ENCODE data around the gene TDRD9. TPM values are rescaled to one million over a fixed set of nuclear protein-coding genes. Genes with fewer than 3 reads are reported as not detected.

The TDRD9 gene
- total and polyA plus RNA-seq, 2 of the 4 experiments (the other 2 are of a cell fraction), result 0.07 to 0.18 TPM

DNA sequence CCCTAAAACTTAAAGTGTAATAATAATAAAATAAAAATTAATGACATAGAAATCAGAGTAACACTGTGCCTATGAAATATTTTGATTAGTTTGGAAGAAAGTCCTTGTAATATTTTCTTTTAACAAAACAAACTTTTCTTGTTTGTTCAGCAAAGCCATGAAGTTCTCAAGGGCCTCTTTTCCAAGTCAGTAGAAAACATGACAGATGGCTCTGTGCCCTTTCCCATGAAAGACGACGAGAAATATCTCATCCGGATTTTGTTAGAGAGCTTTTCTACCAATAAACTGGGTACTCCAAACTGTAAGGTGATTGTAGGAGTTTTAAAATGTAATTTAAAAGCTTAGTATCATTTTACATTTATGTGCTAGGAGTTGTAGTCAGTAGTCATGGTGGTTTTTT lies 102.7 kb downstream of the TDRD9 start:
- no peaks in the 10 kb centered on the region for H4K20me1 ChIP-seq (ENCODE audit: insufficient read depth, low read length)
- H3K14ac ChIP-seq (replicated peaks; ENCODE audit: low read depth, low read length), result no peak overlapping the region
- H3K4ac ChIP-seq (ENCODE audit: low read depth, low read length), result no peak overlapping the region
- intact Hi-C loops (cut with micrococcal nuclease), result no loop called here
- no peak for ATAC-seq (ENCODE audit: low read depth)
- no peak overlapping the region for H2BK15ac ChIP-seq (ENCODE audit: low read depth, low read length)
- no peak overlapping the region for H3K56ac ChIP-seq (ENCODE audit: extremely low read depth, insufficient read depth, low read length)
- H2AK5ac ChIP-seq (ENCODE audit: low read depth, low read length), result no peak overlapping the region
- H2AK9ac ChIP-seq (replicated peaks; ENCODE audit: low read depth, low read length, poor library complexity), result no peak overlapping the region
- H3K9me1 ChIP-seq (ENCODE audit: insufficient read depth, low read length), result no peaks in the 10 kb centered on the region
- dilution Hi-C loops (cut with HindIII; ENCODE audit: low sequenced_read_pairs, unreplicated experiment), result no loop called here
- no peaks in the 10 kb centered on the region for H3K27me3 ChIP-seq (ENCODE audit: control insufficient read depth, insufficient read depth, low read length)
- no peaks in the 10 kb centered on the region for H3K9me3 ChIP-seq (ENCODE audit: control insufficient read depth, insufficient read depth, low read length)
- H2BK5ac ChIP-seq (ENCODE audit: low read depth, low read length, poor library complexity, severe bottlenecking), result no peak overlapping the region
- H3K79me1 ChIP-seq (ENCODE audit: low read depth in 1 of 2, low read length in 2 of 2), result no peaks in the 10 kb centered on the region
- no peak overlapping the region for H3K9ac ChIP-seq (ENCODE audit: low read depth, low read length)
- in situ Hi-C loops (cut with MboI; ENCODE audit: low sequenced_read_pairs), result no loop called here
- WGBS, 2 experiments (ENCODE audit: extremely low coverage in 2 of 2, insufficient read length in 1 of 2), result no CpG with 5 or more reads among the region's 3 CpGs
- H4K91ac ChIP-seq (ENCODE audit: insufficient read depth, low read depth, low read length), result no peak overlapping the region
- DNase-seq, result no peak
- no TSS peak for BruUV-seq (replicated peaks)
- no peak overlapping the region for H2AFZ ChIP-seq (replicated peaks; ENCODE audit: low read length, poor library complexity)
- H3K23ac ChIP-seq (ENCODE audit: low read depth, low read length), result no peak overlapping the region
- H3K36me3 ChIP-seq (ENCODE audit: control insufficient read depth, insufficient read depth, low read length), result no peaks in the 10 kb centered on the region
- H3K4me2 ChIP-seq (ENCODE audit: low read depth, low read length), result no peak overlapping the region
- H3K4me1 ChIP-seq (ENCODE audit: control insufficient read depth, insufficient read depth, low read length), result no peaks in the 10 kb centered on the region
- H2BK20ac ChIP-seq (ENCODE audit: low read depth, low read length), result no peak overlapping the region
- H3K4me3 ChIP-seq (ENCODE audit: insufficient read depth, low read depth, low read length), result no peak overlapping the region
- H3K27ac ChIP-seq (ENCODE audit: insufficient read depth, low read length), result no peak overlapping the region
- no peak overlapping the region for H4K8ac ChIP-seq (ENCODE audit: low read depth in 2 of 2, low read length in 2 of 2)
- POLR2A ChIA-PET (ENCODE audit: unreplicated experiment), result no interaction called here
- TF ChIP-seq, protein P1, sequence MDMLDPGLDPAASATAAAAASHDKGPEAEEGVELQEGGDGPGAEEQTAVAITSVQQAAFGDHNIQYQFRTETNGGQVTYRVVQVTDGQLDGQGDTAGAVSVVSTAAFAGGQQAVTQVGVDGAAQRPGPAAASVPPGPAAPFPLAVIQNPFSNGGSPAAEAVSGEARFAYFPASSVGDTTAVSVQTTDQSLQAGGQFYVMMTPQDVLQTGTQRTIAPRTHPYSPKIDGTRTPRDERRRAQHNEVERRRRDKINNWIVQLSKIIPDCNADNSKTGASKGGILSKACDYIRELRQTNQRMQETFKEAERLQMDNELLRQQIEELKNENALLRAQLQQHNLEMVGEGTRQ (IDR thresholded peaks at IDR 0.05; ENCODE audit: low read depth, low read length), result no peak
- TF ChIP-seq, protein P2, sequence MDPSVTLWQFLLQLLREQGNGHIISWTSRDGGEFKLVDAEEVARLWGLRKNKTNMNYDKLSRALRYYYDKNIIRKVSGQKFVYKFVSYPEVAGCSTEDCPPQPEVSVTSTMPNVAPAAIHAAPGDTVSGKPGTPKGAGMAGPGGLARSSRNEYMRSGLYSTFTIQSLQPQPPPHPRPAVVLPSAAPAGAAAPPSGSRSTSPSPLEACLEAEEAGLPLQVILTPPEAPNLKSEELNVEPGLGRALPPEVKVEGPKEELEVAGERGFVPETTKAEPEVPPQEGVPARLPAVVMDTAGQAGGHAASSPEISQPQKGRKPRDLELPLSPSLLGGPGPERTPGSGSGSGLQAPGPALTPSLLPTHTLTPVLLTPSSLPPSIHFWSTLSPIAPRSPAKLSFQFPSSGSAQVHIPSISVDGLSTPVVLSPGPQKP (IDR thresholded peaks at IDR 0.05; ENCODE audit: borderline replicate concordance, low read depth, low read length), result no peak
- TF ChIP-seq FOS (IDR thresholded peaks at IDR 0.05; ENCODE audit: low read depth, low read length), result no peak
- TF ChIP-seq CEBPB (IDR thresholded peaks at IDR 0.05; ENCODE audit: low read depth, low read length), result no peak
- no peak for TF ChIP-seq BHLHE40 (IDR thresholded peaks at IDR 0.05; ENCODE audit: low read depth, low read length)
- TF ChIP-seq MXI1 (IDR thresholded peaks at IDR 0.05; ENCODE audit: borderline replicate concordance, low read depth, low read length), result no peak
- no peak for TF ChIP-seq RAD21 (IDR thresholded peaks at IDR 0.05; ENCODE audit: low read length)
- no peak for TF ChIP-seq MAFK (IDR thresholded peaks at IDR 0.05; ENCODE audit: low read depth, low read length)
- TF ChIP-seq MAZ (IDR thresholded peaks at IDR 0.05; ENCODE audit: borderline replicate concordance, low read depth, low read length), result no peak
- TF ChIP-seq, protein P3, sequence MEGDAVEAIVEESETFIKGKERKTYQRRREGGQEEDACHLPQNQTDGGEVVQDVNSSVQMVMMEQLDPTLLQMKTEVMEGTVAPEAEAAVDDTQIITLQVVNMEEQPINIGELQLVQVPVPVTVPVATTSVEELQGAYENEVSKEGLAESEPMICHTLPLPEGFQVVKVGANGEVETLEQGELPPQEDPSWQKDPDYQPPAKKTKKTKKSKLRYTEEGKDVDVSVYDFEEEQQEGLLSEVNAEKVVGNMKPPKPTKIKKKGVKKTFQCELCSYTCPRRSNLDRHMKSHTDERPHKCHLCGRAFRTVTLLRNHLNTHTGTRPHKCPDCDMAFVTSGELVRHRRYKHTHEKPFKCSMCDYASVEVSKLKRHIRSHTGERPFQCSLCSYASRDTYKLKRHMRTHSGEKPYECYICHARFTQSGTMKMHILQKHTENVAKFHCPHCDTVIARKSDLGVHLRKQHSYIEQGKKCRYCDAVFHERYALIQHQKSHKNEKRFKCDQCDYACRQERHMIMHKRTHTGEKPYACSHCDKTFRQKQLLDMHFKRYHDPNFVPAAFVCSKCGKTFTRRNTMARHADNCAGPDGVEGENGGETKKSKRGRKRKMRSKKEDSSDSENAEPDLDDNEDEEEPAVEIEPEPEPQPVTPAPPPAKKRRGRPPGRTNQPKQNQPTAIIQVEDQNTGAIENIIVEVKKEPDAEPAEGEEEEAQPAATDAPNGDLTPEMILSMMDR (conservative IDR thresholded peaks at IDR 0.05; ENCODE audit: low read depth, low read length), result no peak
- no peak for TF ChIP-seq NFE2L2 (IDR thresholded peaks at IDR 0.05; ENCODE audit: low read depth, low read length)
- TF ChIP-seq RFX5 (IDR thresholded peaks at IDR 0.05; ENCODE audit: low read depth, low read length), result no peak
- no peak for TF ChIP-seq SMC3 (IDR thresholded peaks at IDR 0.05; ENCODE audit: low read depth, low read length)
- TF ChIP-seq POLR2A (IDR thresholded peaks at IDR 0.05; ENCODE audit: low read depth, low read length), result no peak
- no peak for TF ChIP-seq RCOR1 (IDR thresholded peaks at IDR 0.05; ENCODE audit: insufficient replicate concordance, low read length)
- no peak for TF ChIP-seq CHD1 (IDR thresholded peaks at IDR 0.05; ENCODE audit: low read depth, low read length)
- H3K18ac ChIP-seq (ENCODE audit: low read depth, low read length), result no peak overlapping the region
- no peak overlapping the region for H2BK120ac ChIP-seq (ENCODE audit: low read depth, low read length)
- H4K5ac ChIP-seq (ENCODE audit: low read depth, low read length), result no peak overlapping the region
- CTCF ChIA-PET, result no interaction called here

Data from IMR-90 (cell line).